Nephron progenitor cell (in vitro differentiated cells): ENCODE measurements around the gene KRTAP4-7.
"Not testable (repeated sequence)": the region's sequence is repeated elsewhere in the genome, so short reads cannot be mapped to it uniquely, and the experiment has no call there.

Experiments
- DNase-seq: peaks from one replicate; pipeline ENCODE4 v3.0.0; 2021
- H3K27ac Mint-ChIP-seq: 2 replicates; pipeline ENCODE4 v1.8.0; 2021; ENCODE audit warnings: mild to moderate bottlenecking, moderate library complexity, mixed read lengths
- H3K27me3 Mint-ChIP-seq: 2 replicates; pipeline ENCODE4 v1.8.0; 2021; ENCODE audit warnings: mild to moderate bottlenecking, low read depth, mixed read lengths; ENCODE audit not compliant: poor library complexity
- H3K36me3 Mint-ChIP-seq: 2 replicates; pipeline ENCODE4 v1.8.0; 2021; ENCODE audit warnings: low read depth, mixed read lengths
- H3K4me1 Mint-ChIP-seq: 2 replicates; pipeline ENCODE4 v1.8.0; 2021; ENCODE audit warnings: mixed read lengths
- H3K4me3 Mint-ChIP-seq: 2 replicates; pipeline ENCODE4 v1.8.0; 2021; ENCODE audit warnings: mild to moderate bottlenecking, moderate library complexity, mixed read lengths
- H3K9me3 Mint-ChIP-seq: 2 replicates; pipeline ENCODE4 v1.8.0; 2021; ENCODE audit warnings: mild to moderate bottlenecking, moderate library complexity, mixed read lengths
- CTCF ChIP-seq: fragments of 200-600 bp; sonication (generic); IDR thresholded peaks from 2 replicates; pipeline ENCODE4 v1.5.0; 2021; ENCODE audit warnings: antibody characterized with exemption

KRTAP4-7 gene

GRCh38 chr17:41084100-41084856 lies at the start of gene KRTAP4-7:
Gene KRTAP4-7 (plus strand): TSS chr17:41084150. CDS start chr17:41084207, 57 bp downstream.
- not testable (repeated sequence) for DNase-seq, H3K27ac Mint-ChIP-seq, H3K27me3 Mint-ChIP-seq, H3K36me3 Mint-ChIP-seq, H3K4me3 Mint-ChIP-seq, H3K4me1 Mint-ChIP-seq, H3K9me3 Mint-ChIP-seq

GRCh38 chr17:41034346-41034935 lies 49.5 kb upstream of the KRTAP4-7 start, which contains the start of gene KRTAP1-3:
Gene KRTAP1-3 (minus strand): TSS chr17:41034874. CDS start chr17:41034821, 53 bp downstream.
- H3K9me3 Mint-ChIP-seq, H3K36me3 Mint-ChIP-seq, H3K4me1 Mint-ChIP-seq, DNase-seq, H3K4me3 Mint-ChIP-seq, H3K27me3 Mint-ChIP-seq, H3K27ac Mint-ChIP-seq: not testable (repeated sequence)

GRCh38 chr17:41037853-41038350 lies 46.0 kb upstream of the KRTAP4-7 start:
- Mint-ChIP-seq H3K4me3 (no peak overlapping the region), H3K9me3 (peaks cover 7% of the 10 kb centered on the region), H3K27ac (no peak overlapping the region), H3K4me1 (no peaks in the 10 kb centered on the region), H3K36me3 (no peaks in the 10 kb centered on the region), H3K27me3 (peaks cover 3% of the 10 kb centered on the region)
- TF ChIP-seq CTCF: no peak
- no peak for DNase-seq

- H3K4me1 Mint-ChIP-seq, H3K4me3 Mint-ChIP-seq: not testable (repeated sequence)
Observed at GRCh38 chr17:41040783-41041571, 43.0 kb upstream of the KRTAP4-7 start, which contains the start of gene KRTAP1-1. Gene KRTAP1-1 (minus strand): TSS chr17:41041450. CDS start chr17:41041397, 53 bp downstream.

GRCh38 chr17:41042953-41043352 lies 41.0 kb upstream of the KRTAP4-7 start:
- H3K4me1 Mint-ChIP-seq: no peaks in the 10 kb centered on the region
- peaks cover 3% of the 10 kb centered on the region for H3K27me3 Mint-ChIP-seq
- no peak overlapping the region for H3K27ac Mint-ChIP-seq
- no peak overlapping the region for H3K4me3 Mint-ChIP-seq
- H3K36me3 Mint-ChIP-seq: no peaks in the 10 kb centered on the region
- no peak for TF ChIP-seq CTCF
- DNase-seq: no peak
- H3K9me3 Mint-ChIP-seq: peaks cover 17% of the 10 kb centered on the region

More at GRCh38 chr17:41040783-41041571, 43.0 kb upstream of the KRTAP4-7 start, which contains the start of gene KRTAP1-1:
- peaks cover 17% of the 10 kb centered on the region for H3K9me3 Mint-ChIP-seq
- H3K36me3 Mint-ChIP-seq, H3K27me3 Mint-ChIP-seq, H3K27ac Mint-ChIP-seq, DNase-seq: not testable (repeated sequence)

- H3K27me3 Mint-ChIP-seq, H3K4me1 Mint-ChIP-seq, H3K27ac Mint-ChIP-seq, H3K4me3 Mint-ChIP-seq, H3K36me3 Mint-ChIP-seq, DNase-seq: not testable (repeated sequence)
- peaks cover 17% of the 10 kb centered on the region for H3K9me3 Mint-ChIP-seq
Observed at GRCh38 chr17:41046735-41047465, 37.0 kb upstream of the KRTAP4-7 start, which contains the start of gene KRTAP2-1. Gene KRTAP2-1 (minus strand): TSS chr17:41047316. CDS start chr17:41047267, 49 bp downstream.

- H3K4me3 Mint-ChIP-seq: no peak overlapping the region
- TF ChIP-seq CTCF: no peak
- H3K27me3 Mint-ChIP-seq: peaks cover 3% of the 10 kb centered on the region
- H3K4me1 Mint-ChIP-seq: no peaks in the 10 kb centered on the region
- H3K9me3 Mint-ChIP-seq: peaks cover 17% of the 10 kb centered on the region
- no peaks in the 10 kb centered on the region for H3K36me3 Mint-ChIP-seq
- H3K27ac Mint-ChIP-seq: no peak overlapping the region
- no peak for DNase-seq
Observed at GRCh38 chr17:41048441-41048840, 35.5 kb upstream of the KRTAP4-7 start.
